ENCODE results near the gene CXCL9. TPM values are rescaled to one million over a fixed set of nuclear protein-coding genes. Genes with fewer than 3 reads are reported as not detected.

Gene CXCL9
- total and polyA plus RNA-seq, 2 donors from 2014 or later = 1.2 to 1.4 TPM

- FAIRE-seq (no peak), DNase-seq (no peak)
- Histone ChIP-seq H3K4me1 (ENCODE audit: control insufficient read depth in 2 of 3, insufficient read depth in 2 of 3, low read depth in 1 of 3, low read length in 3 of 3) (no peaks in the 10 kb centered on the region), H3K4me3 (ENCODE audit: low read length in 3 of 3) (no peak overlapping the region), H3K27ac (ENCODE audit: low read depth in 2 of 2, low read length in 2 of 2) (no peak overlapping the region), H3K36me3 (ENCODE audit: control insufficient read depth in 2 of 3, insufficient read depth in 3 of 3, low read length in 3 of 3) (no peaks in the 10 kb centered on the region), H3K9ac (ENCODE audit: low read length in 3 of 3) (no peak overlapping the region), H3K9me3 (ENCODE audit: control insufficient read depth in 2 of 3, insufficient read depth in 1 of 3, low read length in 3 of 3) (no peaks in the 10 kb centered on the region), H3K27me3 (ENCODE audit: control insufficient read depth, insufficient read depth, low read length) (no peaks in the 10 kb centered on the region)
- TF ChIP-seq CTCF (IDR thresholded peaks at IDR 0.05; ENCODE audit: borderline replicate concordance, extremely low read depth, insufficient read depth) = no peak
- intact Hi-C loops (cut with DNase I) = no loop called here
Observed at GRCh38 chr4:76022031-76022430, 14.7 kb upstream of the CXCL9 start.

- Histone ChIP-seq H3K4me1 (ENCODE audit: control insufficient read depth in 2 of 3, insufficient read depth in 2 of 3, low read depth in 1 of 3, low read length in 3 of 3) (no peaks in the 10 kb centered on the region), H3K4me3 (ENCODE audit: low read length in 3 of 3) (no peak overlapping the region), H3K9ac (ENCODE audit: low read length in 3 of 3) (no peak overlapping the region), H3K9me3 (ENCODE audit: control insufficient read depth in 2 of 3, insufficient read depth in 1 of 3, low read length in 3 of 3) (no peaks in the 10 kb centered on the region), H3K27ac (ENCODE audit: low read depth in 2 of 2, low read length in 2 of 2) (no peak overlapping the region), H3K27me3 (ENCODE audit: control insufficient read depth, insufficient read depth, low read length) (no peaks in the 10 kb centered on the region), H3K36me3 (ENCODE audit: control insufficient read depth in 2 of 3, insufficient read depth in 3 of 3, low read length in 3 of 3) (no peaks in the 10 kb centered on the region)
- intact Hi-C loops (cut with DNase I) = no loop called here
- DNase-seq (no peak), FAIRE-seq (no peak)
- no peak for TF ChIP-seq CTCF (IDR thresholded peaks at IDR 0.05; ENCODE audit: borderline replicate concordance, extremely low read depth, insufficient read depth)
Observed at GRCh38 chr4:76017056-76017686, 9.9 kb upstream of the CXCL9 start.

GRCh38 chr4:76016393-76016792 lies 9.1 kb upstream of the CXCL9 start:
- H3K9ac ChIP-seq (ENCODE audit: low read length in 3 of 3) = no peak overlapping the region
- H3K4me1 ChIP-seq (ENCODE audit: control insufficient read depth in 2 of 3, insufficient read depth in 2 of 3, low read depth in 1 of 3, low read length in 3 of 3) = peaks cover 0 to 2% (median 0%) of the 10 kb centered on the region in 3 donors
- H3K27ac ChIP-seq (ENCODE audit: low read depth in 2 of 2, low read length in 2 of 2) = no peak overlapping the region
- H3K36me3 ChIP-seq (ENCODE audit: control insufficient read depth in 2 of 3, insufficient read depth in 3 of 3, low read length in 3 of 3) = no peaks in the 10 kb centered on the region
- DNase-seq (no peak), FAIRE-seq (no peak)
- H3K4me3 ChIP-seq (ENCODE audit: low read length in 3 of 3) = no peak overlapping the region
- no peaks in the 10 kb centered on the region for H3K9me3 ChIP-seq (ENCODE audit: control insufficient read depth in 2 of 3, insufficient read depth in 1 of 3, low read length in 3 of 3)
- no peaks in the 10 kb centered on the region for H3K27me3 ChIP-seq (ENCODE audit: control insufficient read depth, insufficient read depth, low read length)
- no peak for TF ChIP-seq CTCF (IDR thresholded peaks at IDR 0.05; ENCODE audit: borderline replicate concordance, extremely low read depth, insufficient read depth)
- intact Hi-C loops (cut with DNase I) = no loop called here

DNA sequence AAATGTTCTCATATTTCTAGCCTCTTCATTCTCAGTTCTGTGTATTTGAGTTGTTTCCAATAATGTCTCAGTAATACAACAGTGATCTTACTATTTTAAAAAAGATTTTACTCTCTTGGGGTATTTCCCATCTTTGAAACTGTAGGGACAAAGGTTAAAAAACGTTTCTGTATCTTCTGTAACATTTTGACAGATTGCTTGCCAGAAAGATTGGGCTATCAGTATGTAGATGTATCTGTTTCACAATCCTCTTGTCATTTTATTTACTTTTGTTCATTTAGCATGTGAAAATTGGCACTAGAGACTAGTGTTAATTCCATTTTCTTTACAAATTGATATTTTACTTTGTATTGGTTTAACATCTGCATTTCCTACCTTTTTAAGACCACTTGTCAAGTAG lies 6.2 kb upstream of the CXCL9 start:
- Histone ChIP-seq H3K4me3 (ENCODE audit: low read length in 3 of 3) (no peak overlapping the region), H3K36me3 (ENCODE audit: control insufficient read depth in 2 of 3, insufficient read depth in 3 of 3, low read length in 3 of 3) (no peaks in the 10 kb centered on the region), H3K9me3 (ENCODE audit: control insufficient read depth in 2 of 3, insufficient read depth in 1 of 3, low read length in 3 of 3) (no peaks in the 10 kb centered on the region), H3K9ac (ENCODE audit: low read length in 3 of 3) (no peak overlapping the region), H3K27me3 (ENCODE audit: control insufficient read depth, insufficient read depth, low read length) (no peaks in the 10 kb centered on the region), H3K27ac (ENCODE audit: low read depth in 2 of 2, low read length in 2 of 2) (no peak overlapping the region), H3K4me1 (ENCODE audit: control insufficient read depth in 2 of 3, insufficient read depth in 2 of 3, low read depth in 1 of 3, low read length in 3 of 3) (peaks cover 0 to 2% (median 0%) of the 10 kb centered on the region in 3 donors)
- intact Hi-C loops (cut with DNase I) = no loop called here
- no peak for TF ChIP-seq CTCF (IDR thresholded peaks at IDR 0.05; ENCODE audit: borderline replicate concordance, extremely low read depth, insufficient read depth)
- DNase-seq (no peak), FAIRE-seq (no peak)
